ENCODE data around the gene CHI3L1.

The CHI3L1 gene

GRCh38 chr1:203167026-203167912 lies 19.2 kb downstream of the CHI3L1 start:
- no peak for DNase-seq

GRCh38 chr1:203166192-203166940 lies 20.1 kb downstream of the CHI3L1 start:
- no peak for DNase-seq

- DNase-seq: no peak
Measured at GRCh38 chr1:203165800-203166161, 20.7 kb downstream of the CHI3L1 start.

- DNase-seq: no peak
Measured at GRCh38 chr1:203165101-203165799, 21.3 kb downstream of the CHI3L1 start.

- no peak for DNase-seq
Measured at GRCh38 chr1:203163891-203164635, 22.4 kb downstream of the CHI3L1 start.

- DNase-seq: no peak
Measured at GRCh38 chr1:203162403-203162802, 24.1 kb downstream of the CHI3L1 start.

- no peak for DNase-seq
Measured at GRCh38 chr1:203161703-203162102, 24.8 kb downstream of the CHI3L1 start.

- DNase-seq: no peak
Measured at GRCh38 chr1:203161175-203161574, 25.3 kb downstream of the CHI3L1 start.

- DNase-seq: no peak
Measured at GRCh38 chr1:203159844-203160243, 26.7 kb downstream of the CHI3L1 start.

- no peak for DNase-seq
Measured at GRCh38 chr1:203158960-203159665, 27.4 kb downstream of the CHI3L1 start.

GRCh38 chr1:203158423-203158822 lies 28.1 kb downstream of the CHI3L1 start:
- DNase-seq: no peak

GRCh38 chr1:203156280-203156679 lies 30.2 kb downstream of the CHI3L1 start:
- DNase-seq: no peak

- no peak for DNase-seq
Measured at GRCh38 chr1:203153989-203154821, 32.3 kb downstream of the CHI3L1 start.

- no peak for DNase-seq
Measured at GRCh38 chr1:203153051-203153988, 33.2 kb downstream of the CHI3L1 start.

- DNase-seq: no peak
Measured at GRCh38 chr1:203152158-203153034, 34.1 kb downstream of the CHI3L1 start.

- DNase-seq: no peak
Measured at GRCh38 chr1:203151362-203152157, 34.9 kb downstream of the CHI3L1 start.

- DNase-seq: no peak
Measured at GRCh38 chr1:203150511-203151297, 35.8 kb downstream of the CHI3L1 start.
